GM19043 (cell line): Measurements from ENCODE around the gene DENND2D.

ENCODE experiments used
- ATAC-seq: cut with Tn5 transposase; IDR thresholded peaks from one replicate; pipeline ENCODE4 v1.9.1; 2021; ENCODE audit warnings: low read depth; ENCODE audit not compliant: unreplicated experiment

Gene DENND2D

DNA sequence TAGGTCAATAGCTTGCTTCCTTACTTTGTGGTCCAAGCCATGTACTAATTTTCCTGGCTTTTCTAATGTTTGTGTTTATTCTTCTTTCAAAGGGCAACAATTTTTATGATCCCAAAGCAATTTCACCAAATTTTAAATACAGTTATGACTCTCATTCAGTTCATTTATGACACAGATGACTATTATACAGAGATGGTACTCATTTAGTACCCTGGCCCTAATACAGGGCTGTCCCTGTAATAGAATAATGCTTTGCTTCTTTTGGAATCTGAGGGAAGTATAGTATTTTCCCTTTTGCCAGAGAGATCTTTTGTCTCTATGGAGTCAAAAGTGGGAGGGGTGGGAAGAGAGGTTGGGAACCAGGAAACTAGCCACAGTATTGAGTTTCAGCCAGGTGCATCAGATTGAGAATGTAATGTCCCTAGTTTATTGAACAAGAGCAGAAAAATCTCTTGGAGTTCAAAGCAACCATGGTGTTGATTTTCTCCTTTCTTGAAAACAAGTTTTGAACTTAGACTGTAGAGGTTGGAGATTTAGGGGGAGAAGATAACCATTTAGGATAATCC, 20.4 kb downstream of the DENND2D start:
- no peak for ATAC-seq

DNA sequence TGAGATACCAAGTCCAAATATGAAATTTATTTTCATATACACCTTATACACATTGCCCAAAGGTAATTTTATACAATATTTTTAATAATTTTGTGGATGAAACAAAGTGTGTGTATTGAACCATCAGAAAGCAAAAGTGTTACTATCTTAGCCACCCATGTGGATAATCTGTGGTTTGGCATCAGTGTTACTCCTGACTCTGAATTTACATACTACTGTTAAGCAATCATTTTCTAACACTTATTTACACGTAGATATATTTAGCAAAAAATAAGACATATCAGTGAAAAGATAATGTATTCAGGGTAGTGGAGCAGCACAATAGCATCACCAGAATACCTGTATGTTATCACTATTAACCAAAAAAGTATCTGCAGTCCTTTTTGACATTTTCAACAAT, 23.8 kb downstream of the DENND2D start:
- ATAC-seq: peak; percentile 66

DNA sequence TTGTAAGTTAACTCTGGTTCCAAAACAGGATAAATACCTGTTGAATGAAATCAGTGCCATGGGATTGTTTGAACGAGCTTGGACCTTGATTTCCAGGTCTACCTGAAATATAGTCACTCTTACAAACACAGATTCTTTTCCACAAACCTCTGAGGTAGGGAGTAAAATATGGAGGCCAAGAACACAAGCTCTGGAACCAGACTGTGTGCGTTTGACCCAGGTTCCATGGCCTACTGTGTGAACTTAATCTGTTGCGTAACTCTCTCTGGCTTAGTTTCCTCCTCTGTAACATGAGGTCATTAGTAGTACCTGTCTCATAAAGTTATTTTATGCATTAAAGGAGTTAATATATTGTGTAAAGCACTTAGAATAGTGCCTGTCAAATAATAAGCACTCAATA, 25.1 kb downstream of the DENND2D start:
- no peak for ATAC-seq

DNA sequence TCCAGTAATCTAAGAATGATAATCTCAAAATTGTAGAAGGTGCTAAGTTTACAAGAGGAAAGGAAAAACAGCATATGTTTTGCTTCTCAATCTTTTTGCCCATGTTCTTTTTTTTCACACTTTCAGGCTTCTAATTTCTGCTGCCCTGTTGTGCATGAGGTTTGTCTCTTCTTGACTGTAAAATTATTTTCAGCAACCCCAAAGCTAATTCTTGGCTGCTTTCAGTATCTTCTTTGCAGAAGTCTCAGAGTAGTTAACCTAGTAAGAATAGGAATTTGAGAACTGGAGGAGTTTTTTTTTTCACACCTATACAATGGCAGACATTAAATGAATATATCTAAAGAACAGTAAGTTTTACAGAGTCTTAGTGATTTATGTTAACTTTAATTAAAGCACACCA, 26.4 kb downstream of the DENND2D start:
- ATAC-seq: no peak

DNA sequence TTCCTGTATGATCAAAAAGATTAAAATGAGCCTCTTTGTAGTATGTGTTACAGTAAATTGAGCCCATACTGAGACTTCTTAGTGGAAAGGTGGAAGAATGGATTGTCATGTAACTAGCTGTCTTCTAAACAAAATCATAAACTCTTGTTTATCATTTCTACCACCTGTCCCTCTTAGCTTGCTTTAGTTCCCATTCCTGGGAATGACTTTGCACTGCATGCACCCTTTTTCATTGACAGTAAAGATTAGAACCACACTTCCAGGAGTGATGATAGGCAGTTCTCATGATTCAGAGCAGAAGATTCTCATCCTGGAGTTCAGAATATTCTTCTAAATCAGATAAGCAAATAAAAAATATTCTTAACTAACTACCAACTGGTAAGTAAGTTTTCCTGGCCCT, 28.0 kb downstream of the DENND2D start:
- ATAC-seq: no peak

DNA sequence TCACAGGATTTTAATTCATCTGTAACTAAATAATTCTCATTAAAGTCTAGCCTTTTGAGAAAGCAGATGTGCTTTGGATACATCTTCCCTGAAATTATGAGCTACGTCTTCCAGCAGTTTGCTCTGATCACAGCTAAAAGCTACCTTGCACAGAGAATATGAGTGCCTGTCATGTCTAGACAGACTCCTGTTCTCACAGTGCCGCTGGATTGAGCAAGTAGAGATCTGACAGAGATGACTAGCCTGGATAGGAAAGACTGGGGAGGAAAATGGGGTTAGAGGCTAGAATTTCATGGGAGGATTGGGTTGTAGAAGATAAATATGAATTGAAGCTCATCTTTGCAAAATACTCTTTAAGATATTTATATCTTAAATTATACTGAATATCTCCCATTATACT, 36.3 kb downstream of the DENND2D start:
- no peak for ATAC-seq

DNA sequence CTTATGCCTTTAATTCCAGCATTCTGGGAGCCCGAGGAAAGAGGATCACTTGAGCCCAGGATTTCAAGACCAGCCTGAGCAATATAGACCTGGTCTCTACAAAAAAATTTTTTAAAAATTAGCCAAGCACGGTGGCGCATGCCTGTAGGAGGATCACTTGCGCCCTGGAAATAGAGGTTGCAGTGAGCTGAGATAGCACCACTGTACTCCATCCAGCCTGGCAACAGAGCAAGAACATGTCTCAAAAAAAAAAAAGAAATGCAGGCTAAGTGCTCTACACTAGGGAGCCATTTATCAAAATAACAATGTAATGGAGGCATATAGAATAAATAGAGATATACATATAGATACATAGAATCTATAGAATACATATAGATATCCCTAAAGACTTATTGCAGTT, 37.1 kb downstream of the DENND2D start:
- ATAC-seq: no peak

DNA sequence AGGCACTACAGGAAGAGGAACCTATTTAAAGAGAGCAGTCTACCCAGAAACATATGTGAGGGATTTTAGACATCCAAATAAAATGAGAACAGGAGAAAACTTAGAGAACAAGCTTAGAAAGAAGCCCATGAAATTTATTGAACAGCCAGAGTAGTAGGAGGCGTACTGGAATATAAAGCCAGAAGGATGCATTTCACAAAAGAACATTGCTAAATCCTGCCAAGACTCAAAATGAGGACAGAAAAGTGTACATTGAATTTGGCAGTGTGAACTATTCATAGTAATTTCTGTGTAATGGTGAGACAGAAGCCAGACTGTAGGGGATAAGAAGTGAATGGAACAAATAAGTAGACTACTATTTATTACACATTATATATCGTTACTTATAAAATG, 38.0 kb downstream of the DENND2D start:
- no peak for ATAC-seq

DNA sequence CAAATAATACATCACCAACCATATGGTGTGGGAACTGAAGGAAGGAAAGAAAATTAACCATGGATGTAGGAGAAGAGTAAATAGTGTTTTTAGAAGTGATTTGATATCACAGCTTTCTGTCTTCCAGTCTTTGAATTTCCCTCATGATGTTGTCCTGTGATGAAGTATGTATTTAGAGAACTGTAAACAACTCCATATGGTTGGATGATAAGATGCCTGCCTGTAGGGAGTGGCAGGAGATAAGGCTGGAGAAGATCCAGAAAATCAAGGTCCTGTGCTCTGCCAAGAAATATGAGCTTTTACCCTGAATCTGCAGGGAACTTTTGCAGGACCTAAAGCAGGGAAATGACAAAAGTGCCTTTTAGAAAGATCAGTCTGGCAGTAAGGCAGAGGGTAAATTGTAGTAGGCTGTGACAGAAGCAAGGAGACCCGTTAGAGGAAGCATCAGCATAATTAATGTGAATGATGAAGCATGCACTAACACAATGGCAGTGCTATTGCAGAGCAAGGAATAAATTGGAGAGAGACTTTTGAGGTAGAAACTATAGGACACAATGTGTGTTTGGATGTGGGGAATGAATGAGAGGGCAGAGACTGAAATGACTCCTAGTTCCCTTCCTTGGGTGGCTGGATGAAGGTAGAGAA, 38.5 kb downstream of the DENND2D start:
- no peak for ATAC-seq

DNA sequence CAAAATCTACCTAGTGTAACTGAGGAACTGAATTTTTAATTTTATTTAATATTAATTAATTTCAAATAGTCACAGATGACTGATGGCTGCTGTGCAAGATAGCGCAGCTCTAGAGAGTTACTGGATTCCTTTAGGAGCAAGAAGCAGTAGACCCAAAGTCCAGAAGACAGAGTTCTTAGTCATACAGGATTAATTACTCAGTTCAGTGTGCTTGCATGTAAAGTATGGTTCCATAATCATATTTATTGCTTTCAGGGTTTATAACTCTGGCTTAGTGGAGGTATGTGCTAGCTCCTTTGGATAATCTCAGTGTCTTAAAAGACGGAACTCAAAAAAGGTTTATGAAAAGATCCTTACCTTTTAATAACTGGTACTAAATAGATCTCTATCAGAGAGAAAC, 43.0 kb downstream of the DENND2D start:
- ATAC-seq: no peak

DNA sequence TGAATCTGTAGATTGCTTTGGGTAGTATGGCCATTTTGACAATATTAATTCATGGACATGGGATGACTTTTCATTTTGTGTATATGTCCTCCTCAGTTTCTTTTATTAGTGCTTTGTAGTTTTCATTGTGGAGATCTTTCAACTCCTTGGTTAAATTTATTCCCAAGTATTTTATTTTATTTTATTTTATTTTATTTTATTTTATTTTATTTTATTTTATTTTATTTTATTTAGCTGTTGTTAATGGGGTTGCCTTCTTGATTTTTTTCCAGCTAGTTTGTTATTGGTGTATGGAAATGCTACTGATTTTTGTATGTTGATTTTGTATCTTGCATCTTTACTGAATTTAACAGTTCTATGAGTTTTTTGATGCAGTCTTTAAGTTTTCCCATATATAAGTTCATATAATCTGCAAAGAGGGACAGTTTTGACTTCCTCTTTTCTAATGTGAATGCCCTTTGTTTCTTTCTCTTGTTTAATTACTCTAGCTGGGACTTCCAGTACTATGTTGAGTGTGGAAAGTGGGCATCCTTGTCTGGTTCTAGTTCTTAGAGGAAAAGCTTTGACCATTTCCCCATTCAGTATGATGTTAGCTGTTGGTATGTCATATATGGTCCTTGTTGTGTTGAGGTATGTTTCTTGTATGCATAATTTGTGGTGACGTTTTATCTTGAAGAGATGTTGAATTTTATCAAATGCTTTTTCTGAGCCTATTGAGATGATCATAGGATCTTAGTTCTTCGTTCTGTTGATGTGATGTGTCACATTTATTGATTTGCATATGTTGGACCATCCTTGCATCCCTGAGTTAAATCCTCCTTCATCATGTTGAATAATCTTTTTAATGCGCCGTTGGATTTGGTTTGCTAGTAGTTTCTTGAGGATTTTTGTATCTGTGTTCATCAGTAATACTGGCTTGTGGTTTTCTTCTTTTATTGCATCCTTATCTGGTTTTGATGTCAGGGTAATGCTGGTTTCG, 46.1 kb downstream of the DENND2D start:
- ATAC-seq: no peak

DNA sequence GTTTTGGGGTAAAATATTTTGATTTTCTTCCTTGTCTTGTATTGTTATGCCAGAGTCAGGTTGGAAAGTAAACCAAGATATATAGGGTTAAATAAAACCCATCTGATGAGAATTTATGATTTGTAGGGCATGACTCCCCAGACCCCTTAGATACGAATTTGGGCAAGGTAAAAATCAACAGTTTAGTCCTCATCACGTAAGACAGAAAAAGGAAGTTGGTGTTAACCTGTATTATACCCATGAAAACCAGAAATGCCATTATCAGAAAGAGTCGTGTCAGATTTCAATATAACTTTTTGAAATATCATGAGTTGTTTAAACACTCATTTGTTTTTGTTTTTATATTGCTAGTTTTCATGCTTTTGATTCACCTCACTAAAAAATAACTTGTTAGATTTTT, 48.6 kb downstream of the DENND2D start:
- no peak for ATAC-seq

DNA sequence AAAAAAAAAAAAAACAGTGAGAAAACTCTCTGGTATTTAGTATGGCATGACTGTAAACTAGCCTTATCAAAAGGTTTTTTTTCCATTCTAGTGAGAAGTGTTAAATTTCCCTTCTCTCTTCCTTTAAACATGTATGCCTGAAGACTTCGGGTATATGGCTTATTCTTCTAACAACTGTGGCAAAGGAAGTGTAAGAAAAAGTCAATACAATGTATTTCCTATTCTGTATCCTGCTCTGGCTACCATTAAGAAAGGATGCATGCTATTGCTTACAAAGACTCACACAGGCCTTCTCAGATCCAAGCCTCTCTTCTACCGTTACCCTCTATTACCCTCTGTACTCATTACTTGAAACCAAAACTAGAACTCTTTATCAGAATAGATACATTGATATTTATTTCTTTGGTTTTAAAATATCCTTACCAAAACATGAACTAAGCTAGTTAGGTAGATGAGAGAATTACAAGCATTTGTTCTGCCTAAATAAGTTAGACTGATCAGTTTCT, 52.0 kb downstream of the DENND2D start:
- peak; percentile 58 for ATAC-seq

DNA sequence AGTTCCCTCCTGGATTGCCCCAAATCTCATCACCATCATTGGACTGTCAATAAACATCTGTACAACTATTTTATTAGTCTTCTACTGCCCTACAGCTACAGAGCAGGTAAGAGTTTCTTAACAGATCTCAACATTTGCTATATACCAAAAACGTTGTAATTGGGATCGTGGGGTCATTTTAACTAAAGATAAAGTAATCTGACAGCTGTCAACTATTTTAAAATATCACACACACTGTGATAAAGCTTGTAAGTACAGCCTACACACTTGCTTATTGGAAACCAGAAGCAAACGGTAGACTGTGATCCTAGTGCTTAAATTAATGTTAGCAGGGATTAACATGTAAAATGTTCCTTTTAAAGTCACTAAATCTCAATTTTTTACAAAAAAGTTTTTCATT, 52.5 kb downstream of the DENND2D start:
- ATAC-seq: no peak

DNA sequence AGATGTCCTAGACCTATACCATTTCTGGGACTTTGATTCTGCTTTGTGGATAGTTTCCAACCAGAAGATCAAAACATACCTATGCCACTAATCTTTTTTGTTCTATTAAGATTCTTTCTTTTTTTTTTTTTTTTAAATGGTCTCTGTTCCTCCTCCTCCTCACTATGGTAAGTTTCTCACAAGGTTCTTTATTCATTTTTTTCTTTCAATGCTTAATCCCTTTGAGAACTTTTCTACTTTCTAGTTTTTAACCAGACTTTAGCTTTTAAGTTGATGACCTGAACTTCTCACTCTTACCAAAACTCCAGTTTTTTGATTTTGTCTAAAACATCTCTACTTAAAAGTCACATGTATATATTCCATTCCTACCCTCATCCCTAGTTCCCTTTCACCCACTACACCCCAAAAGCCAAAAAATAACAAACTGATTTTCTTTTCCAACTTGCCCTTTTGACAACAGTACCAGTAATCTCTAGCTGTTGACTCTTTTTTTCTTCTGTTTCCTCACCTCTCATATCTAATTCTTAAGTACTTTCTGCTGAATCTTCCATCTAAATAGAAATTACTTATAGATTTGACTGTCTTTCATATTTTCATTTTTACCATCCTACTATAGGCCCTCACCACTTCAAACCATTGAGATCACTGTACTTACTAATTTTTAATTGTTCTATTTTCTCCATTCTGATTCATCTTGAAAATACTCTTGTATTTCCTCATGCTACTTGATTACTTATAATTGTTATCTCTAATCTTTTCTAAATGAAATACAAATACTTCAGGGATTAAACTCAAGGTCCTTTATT, 54.3 kb downstream of the DENND2D start:
- ATAC-seq: no peak

DNA sequence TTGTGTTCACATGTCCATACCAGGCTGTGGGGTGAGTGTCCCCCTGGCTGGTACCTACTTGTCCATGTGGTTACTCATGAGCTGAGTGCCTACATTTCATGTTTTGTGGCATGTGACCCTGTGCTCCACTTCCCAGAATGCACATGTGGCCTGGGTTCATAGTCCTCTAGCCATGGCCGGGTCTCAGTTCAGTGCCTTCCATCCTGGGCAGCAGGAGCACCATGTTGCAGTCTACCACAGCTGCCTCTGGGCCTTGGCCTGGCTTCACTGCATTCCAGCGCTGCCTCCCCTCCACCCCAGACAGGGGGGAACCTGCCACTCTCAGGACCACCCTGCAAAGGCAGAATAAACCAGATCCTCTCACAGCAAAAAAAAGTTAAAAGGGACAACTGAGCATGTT, 54.9 kb downstream of the DENND2D start:
- no peak for ATAC-seq

DNA sequence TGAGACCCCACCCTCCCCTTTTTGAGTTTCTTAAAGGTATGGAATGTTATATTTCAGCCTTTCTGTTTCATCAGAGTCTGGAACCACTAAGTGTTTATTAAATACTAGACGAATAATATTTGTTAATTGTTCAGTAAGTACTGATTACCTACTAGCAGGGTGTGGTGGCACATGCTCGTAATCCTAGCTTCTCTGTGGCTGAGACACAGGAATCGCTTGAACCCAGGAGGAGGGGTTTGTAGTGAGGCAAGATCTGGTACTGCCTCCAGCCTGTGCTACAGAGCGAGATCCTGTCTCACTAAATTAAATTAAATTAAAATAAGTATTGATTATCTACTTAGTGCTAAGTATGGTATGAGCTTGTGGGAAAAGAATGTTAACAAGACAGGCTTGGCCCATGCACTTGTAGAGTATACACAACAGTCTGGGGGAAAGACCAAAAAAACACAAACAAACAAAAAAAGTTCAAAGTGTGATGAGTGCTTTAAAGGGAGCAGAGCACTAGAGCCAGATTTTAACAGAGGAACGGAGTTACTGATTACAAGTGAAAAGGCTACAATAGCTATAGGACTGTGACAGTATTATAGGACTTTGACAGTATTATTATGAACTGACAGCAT, 58.0 kb downstream of the DENND2D start:
- ATAC-seq: no peak

DNA sequence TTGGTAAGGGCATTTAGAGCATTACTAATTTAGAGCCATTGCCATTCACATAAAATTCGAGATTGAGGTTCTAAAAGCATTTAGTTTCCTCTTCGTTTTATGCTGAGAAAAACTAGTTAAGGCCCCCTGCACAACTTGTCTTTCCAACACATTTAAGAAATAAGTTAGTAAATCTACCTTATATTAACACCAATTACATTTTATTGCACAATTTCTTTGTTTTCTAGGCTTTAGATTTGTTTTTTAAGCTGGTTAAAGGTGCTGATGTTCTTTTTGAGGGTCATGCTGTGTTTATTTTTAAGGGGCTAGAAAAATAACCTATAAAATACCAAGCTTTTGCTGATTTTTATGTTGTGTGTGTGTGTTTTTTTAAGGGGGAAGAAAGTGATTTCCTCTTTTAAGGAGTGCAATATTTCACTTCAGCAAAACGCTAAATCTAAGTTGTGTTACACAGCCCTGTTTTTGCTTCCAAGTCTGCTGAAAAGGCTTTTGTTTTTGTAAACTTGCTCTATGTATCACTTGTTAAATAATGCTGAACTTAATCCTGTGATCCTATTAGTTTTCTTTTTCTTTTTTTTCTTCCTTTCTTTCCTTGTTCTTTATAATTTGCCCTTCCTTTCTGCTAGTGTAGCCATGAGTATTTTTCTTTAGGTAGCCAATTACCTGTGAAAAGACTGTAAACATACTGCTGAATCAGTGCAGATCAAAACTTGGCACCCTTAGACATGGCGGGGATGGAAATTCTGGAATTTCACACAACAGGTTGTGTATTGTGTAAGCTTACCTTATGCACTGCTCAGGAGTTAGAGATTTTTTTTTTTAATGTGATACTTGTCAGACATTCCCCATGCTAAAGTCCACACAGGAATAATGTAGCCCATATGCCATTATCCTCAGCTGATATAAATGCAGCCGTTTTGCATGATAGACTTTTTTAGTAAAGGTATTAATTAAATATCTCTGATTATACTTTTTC, 58.9 kb downstream of the DENND2D start:
- ATAC-seq: no peak

DNA sequence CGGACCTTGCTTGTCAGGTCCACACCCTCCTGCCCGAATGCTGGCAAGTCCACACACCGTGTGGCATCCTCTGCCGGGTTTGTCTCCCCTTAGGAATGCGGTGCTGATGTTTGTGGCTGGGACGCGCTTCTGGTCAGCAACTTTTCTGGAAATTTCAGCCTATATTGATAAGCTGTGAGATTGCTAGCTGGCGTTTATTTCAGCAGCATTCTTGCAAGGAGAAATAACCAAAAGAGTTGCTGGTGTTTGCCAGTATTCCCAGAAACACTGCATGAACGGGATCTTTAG, 59.8 kb downstream of the DENND2D start:
- ATAC-seq: no peak
